Thyroid gland (tissue), 4 donors: ENCODE results near the gene SAT2.

Experiments used
- CTCF ChIP-seq, 6 experiments: fragments of 200-600 bp in 3 of 6; fragments of 450-650 bp in 3 of 6; sonication (generic) in 3 of 6; IDR thresholded peaks; one replicate each; pipeline ENCODE4 v1.5.1; 2016 to 2019; ENCODE audit warnings: antibody characterized with exemption in 6 of 6, mild to moderate bottlenecking in 2 of 6, inconsistent platforms in 1 of 6, moderate library complexity in 1 of 6
- POLR2A ChIP-seq, 2 donors: fragments of 450-650 bp; IDR thresholded peaks; one replicate each; pipeline ENCODE4 v1.6.1; 2017; ENCODE audit warnings: antibody characterized with exemption in 2 of 2, mild to moderate bottlenecking in 2 of 2, moderate library complexity in 1 of 2

- TF ChIP-seq CTCF (IDR thresholded peaks at IDR 0.05) (no peak), POLR2A (IDR thresholded peaks at IDR 0.05) (peak in 1 of 2 donors; percentile 30)
These were observed 48.4 kb downstream of the SAT2 start, which contains the start of gene CD68 for GRCh38 chr17:7579001-7579833.
